HG02840 (cell line): ENCODE data around the gene MAPKAP1.

Experiments used
- ATAC-seq: cut with Tn5 transposase; IDR thresholded peaks from one replicate; pipeline ENCODE4 v1.9.1; 2021; ENCODE audit warnings: mild to moderate bottlenecking, moderate library complexity, moderate number of reproducible peaks; ENCODE audit not compliant: unreplicated experiment, low FRiP score

Gene MAPKAP1

DNA sequence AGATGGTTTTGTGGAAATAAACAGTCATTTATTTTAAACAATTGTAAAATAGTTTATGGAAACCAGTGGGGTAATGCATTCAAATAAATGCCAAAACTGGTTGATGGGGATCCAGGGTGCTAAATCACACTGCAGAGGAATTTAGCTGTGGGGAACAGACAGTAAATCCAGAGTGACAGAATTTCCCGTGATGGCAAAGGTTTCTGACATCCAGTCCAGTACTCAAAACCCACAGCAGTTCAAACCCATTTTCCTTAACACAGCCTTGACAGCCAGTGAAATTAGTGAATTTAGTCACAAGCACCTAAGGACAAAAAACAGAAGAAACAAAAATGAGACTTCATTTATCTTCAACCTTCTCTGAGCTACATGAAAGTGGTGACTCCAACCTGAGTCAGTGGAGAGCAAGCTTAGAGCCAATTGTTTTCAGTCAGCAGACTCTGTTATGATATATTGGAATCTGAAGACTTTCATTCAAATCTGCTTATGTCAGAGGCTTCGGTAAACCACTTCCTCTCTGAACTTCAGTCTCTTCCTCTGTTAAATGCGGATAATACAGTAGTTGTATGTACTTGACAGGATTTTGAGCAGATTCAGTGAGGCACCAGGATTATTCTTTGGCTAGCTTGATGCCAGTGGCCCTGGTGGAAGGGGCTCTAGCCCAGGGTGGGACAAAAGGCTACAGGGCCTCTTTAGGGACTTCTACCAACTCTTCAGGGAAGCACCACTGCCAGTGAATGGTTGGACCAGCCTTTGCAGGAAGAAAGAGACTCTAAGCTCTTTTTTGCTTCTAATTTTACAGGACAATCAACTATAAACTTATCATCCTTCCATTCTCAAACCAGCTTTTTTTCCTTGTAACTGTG lies 185.3 kb downstream of the MAPKAP1 start:
- ATAC-seq, result no peak

DNA sequence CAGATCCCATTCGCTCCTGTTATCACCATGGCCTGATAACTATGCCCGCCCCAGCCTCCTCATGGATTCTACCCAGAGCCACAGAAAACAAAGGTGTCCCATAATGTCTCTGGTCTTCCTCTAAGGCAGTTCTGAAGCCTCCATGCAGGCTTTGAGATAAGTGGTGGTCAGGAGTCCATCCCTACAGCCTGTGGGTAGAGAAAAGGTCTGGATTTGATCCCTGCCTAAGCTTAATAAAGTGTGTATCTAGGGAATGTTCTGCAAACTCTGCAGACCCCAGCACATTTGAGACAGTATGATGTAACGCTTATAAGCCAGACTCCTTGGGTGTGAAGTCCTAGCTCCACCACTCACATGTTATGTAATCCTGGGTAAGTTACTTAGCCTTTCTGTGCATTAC lies 187.3 kb downstream of the MAPKAP1 start:
- ATAC-seq, result no peak

DNA sequence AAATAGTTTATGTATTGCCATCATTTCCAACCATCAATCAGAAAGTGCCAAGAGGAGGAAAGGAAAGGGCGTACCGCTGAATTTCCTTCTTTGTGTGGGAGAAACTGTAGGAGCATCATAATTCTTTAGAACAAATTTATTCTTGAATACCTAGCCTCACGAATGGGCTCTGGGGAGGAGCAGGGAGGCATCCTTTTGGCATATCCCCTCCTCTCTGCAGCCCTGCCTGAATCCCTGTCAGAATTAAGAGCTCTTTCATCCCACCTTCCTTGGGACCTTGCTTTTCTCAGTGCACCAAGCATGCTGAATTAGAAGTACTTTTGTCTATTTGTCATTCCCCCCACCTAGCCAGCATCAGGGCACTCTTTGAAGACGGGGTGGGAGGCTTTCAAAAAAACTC lies 189.4 kb downstream of the MAPKAP1 start:
- no peak for ATAC-seq

DNA sequence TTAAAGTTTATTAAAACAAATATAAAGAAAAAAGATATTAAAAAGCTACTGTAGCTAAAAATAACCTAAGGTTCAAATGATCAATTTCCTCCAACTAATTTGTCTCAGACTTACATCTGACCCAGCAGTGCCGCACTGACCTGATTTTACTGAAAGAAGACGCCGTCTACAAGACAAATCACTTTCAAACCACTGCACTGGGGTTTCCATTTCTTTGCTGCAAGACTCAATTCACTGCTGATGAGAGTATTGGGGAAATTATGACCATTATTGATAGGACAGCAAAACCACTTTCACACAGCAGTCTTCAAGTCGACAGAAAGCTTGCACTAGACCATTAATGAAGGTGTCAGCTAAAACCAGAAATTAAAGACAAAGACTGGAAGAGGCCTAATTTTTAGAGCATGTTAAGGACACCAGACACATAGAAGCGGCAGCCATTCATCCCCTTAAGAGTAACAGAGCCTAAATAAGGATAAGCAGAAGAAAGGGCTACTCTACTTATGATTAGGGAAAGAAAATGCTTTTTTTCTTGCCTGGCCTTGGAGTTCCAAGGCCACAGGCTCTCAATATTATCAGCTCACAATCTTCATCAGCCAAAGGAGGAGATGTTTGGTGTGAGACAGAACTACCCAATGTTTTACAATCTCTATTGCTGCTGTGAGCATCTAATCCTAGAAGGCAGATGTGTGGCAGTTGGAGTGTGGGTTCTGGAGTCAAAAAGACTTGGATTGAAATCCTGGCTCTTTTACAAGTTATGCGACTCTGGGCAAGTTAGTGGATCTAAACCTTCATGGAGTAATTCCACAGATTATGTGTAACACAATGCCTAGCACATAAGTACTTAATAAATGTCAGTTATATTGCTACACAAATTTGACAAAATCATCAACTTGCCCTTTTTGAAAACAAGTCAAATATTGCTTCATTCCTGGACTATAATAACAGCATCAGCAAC lies 190.7 kb downstream of the MAPKAP1 start:
- no peak for ATAC-seq

DNA sequence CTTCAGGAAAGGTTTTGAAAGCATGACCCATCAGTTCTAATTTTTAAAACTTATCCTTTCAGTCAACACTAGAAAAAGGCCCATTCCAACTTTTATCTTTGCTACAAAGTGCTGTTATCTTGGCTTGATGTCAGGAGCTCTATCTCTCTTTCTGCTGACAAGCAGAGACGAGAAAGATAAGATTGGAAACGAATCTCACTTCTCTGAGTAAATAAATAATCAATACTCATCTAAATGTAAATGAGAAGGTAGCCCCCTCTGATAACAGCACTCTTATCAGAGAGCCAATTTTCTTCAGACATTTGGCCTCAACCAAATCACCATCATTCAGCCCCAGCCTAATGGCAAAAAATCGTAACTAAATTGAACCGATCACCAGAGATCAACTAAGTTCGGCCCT lies 191.7 kb downstream of the MAPKAP1 start:
- no peak for ATAC-seq

DNA sequence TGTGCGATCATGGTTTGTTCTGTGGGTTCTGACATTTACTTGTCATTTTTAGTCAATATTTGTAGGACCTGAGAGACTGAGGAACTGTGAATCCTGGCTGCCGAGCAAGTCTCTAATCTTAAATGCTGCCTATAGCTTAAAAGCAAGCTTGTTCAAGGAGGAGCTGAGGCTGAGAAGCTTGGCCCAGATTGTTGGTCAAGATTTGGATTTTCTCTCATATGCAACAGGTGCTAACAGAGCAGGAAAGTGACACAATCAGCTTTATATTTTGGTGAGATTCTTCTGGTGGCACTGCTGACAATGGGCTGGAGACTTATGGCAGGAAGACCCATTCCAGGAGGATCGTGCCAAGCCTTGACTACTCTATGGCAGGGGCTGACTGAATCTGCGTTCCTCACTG lies 192.5 kb downstream of the MAPKAP1 start:
- no peak for ATAC-seq

DNA sequence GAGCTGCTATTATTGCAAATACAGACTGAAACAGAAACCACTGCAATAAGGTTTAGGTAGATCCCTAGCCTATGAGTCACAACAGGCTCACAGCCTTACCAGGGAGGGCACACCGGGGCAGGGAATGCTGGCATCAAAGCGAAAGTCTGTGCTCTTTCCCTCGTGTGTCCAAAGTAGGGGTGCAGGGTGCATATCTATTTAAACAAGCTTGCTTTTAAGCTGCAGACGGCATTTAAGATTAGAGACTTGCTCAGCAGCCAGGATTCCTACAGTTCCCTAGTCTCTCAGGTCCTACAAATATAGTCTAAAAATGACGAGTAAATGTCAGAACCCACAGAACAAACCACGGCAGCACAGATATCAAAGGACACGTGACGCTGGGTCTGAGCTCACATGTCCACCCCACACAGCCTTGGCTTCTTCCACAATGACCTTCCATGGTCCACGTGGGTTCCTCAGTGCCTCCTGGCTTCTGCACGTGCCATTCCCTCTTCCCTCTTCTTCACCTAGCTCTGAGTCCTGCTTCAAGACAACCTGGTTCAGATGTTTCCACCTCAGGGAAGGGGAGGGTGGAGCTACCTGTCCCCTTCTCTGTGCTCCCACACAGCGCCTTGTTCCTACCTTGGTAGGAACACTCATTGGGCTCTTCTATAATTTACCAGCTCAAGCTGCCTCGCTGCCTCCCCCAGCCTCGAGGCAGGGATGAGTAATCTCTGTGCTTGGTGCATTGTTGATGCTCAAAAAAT lies 193.2 kb downstream of the MAPKAP1 start:
- no peak for ATAC-seq

DNA sequence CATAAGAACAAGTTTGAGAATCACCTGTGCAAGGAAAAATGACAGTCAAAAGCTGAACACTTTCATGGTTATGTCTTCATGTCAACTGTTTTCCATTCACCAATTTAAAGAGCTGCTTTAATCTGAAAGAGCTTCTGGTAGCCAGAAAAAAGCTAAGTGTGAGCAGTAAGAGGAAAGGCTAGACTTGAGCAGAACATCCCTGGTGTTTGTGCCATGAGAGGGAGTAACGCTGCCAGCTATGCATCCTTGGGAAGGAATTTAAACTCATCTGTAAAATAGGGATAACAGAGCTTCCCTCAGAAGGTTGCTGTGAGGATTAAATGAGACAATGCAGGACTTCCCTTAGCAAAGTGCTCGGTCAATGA lies 193.7 kb downstream of the MAPKAP1 start:
- ATAC-seq, result no peak

DNA sequence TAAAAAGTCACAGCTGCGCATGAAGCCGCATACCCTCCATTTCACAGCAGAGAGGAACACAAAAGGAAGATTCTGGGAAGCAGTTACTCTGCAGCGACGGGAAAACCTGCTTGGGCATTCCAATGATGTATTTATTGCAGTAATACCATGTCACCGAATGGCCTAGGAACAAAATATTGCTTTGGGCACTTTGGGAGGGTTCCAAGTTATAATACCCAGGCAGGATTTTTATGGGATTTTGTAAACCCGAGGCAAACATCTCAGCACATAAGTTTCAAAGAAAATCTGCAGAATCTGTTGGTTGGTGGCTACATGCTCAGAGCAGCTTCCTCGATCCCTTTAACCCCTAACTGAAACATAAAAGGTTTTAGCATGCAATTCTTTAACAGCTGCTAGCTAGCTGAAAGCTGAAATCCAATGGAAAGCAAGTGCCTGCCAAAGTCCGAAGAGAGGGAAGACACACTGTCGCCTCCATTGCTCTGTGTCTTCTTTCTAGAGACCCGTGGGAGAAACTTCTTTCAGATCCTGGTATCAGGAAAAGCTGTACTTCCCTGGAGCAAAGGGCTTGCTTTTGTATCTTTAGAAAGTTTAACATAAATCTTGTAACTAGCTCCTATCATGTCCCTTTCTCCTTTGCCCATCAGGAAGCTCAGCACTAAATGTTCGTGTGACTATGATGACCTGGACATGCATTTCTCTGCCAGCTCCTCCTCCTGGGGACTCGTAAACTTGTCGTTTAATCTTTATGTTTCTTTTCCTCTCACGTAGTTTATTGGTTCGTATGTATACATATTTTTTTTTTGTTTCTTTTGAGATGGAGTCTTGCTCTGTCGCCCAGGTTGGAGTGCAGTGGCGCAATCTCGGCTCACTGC lies 195.0 kb downstream of the MAPKAP1 start:
- ATAC-seq, result no peak

DNA sequence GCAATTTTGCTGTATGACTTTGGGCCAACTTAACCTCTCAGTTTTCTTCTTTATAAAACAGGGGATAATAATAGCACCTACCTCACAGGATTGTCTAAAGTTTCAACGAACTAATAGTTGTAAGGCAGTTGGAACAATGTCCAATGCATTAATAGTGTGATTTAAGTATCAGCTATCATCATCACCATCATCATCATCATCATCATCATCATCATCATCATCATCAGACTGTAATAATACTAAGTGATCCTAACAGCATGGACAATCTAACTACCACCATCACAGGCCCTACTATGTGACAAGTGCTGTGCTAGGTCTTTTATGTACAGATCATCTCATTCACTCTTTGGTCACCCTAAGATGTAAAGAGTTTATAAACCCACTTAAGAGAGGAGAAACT lies 196.0 kb downstream of the MAPKAP1 start:
- ATAC-seq, result no peak

DNA sequence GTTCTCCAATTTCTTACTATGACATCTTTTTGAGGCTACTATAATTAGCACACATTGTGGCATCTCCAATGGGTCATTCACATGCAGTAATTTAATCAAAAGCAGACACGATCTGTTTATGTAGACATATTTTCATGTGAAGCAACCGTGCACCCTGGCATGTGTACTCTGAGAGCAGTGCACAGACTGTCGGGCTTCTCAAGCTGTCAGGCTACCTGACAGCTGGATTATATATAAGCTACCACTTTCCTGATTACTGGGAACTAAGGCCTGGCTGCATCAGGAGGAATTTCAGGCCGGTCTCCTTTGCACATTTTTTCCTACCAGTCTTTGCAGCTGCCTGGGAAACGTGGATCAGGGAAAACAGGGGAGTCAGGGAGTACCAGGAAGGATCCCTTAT lies 197.5 kb downstream of the MAPKAP1 start:
- ATAC-seq, result no peak

DNA sequence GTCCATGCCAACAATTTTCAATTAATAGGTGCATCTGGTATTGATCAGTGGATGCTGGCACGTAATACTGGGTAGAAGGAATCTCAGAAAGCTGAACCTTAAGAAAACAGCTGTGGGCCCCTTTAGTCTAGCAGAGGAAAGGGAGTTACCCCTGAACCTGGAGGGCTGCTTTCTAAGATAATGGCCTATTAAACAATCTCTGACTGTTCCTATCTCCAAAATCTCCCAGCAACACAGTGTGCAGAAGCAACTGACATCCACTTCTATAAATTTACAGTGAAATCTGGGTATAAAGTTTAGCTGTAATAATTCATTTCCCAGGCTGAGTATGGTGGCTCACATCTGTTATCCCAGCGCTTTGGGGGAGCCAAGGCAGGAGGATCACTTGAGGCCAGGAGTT lies 198.8 kb downstream of the MAPKAP1 start:
- ATAC-seq, result no peak

DNA sequence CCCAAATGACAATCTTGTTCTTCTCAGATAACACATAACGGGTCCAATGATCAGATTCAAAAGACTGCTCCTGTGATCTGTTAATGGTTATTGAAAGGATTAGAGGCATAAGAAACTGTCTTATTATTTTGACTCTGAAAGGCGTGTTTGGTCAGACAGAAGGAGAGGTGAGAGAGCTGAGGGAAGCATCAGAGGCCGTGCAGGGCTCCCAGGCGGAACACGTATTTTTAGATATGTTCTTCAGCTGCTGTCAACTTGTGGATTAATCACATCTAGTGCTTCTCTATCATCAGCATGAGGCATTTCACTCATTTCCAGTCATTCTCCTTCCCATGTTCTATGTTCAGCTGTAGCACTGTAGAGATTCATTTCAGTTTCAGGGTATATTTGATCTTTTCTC lies 199.8 kb downstream of the MAPKAP1 start:
- no peak for ATAC-seq

DNA sequence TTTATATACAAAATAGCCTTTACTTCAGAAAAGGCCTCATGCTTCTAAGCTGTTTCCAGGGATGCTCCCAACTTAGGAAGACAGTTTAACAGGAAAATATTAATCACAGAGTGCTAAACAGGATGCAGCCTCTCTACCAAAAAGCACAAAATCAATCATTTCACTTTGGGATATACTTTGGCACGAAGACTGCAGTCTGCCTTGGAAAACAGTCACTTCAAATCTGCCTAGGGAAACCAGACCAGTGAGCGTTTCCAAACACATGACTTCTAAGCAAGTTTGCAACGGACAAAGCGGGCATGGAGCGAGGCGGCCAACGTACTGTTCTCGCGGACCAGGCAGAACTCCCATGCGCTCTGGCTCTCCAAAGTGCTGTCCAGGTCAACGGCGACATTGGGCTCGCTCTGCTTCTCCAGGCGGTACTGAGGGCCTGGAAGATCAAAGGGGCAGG lies 201.0 kb downstream of the MAPKAP1 start:
- ATAC-seq, result no peak

DNA sequence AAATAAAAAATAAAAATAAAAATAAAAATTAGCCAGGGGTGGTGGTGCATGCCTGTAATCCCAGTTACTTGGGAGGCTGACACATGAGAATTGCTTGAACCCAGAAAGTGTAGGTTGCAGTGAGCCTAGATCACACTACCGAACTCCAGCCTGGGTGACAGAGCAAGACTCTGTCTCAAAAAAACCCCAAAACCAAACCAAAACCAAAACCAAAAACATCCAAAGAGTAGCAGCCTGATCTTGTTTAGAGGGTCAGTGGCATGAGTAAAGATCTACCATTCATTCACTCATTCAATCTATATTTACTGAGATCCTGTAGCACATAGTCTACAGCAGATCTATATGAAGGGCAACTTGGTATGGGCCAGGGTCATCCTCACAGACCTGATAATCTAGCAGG lies 202.4 kb downstream of the MAPKAP1 start:
- ATAC-seq, result no peak

DNA sequence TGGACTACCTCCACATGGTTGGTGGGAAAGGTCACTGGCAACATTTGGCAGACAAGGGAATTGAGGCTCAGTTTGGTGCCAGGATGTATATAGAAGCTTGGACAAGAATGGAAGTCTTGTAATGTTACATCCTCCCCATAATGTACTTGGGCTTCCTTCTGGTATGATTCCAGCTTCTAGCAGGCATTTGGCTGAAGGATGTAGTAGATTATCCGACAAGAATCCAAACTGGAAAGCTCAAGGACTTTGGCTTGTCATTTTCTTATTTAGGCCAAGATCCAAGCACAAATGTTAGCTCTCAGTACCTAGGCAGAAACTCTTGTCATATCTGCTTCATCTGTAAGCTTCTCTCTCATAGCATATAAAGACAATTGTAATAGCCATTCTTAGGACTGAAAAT lies 209.1 kb downstream of the MAPKAP1 start:
- no peak for ATAC-seq

DNA sequence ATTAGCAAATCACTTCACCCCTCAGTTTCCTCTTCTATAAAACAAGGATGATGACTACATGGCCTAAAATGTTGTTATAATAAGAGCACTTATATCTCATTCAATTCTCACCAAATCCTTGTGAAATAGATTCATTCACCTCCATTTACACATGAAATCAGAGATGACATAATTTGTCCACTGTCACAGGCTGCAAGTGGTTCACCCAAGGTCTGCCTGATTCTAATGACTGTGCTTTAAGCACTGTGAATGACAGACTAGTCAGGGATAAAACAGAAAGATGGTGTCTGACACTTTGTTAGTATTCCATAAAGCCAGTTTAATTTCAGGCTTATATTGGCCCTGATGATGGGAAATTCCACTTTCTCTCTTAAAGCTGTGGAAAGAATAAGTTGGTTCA lies 209.5 kb downstream of the MAPKAP1 start:
- no peak for ATAC-seq

DNA sequence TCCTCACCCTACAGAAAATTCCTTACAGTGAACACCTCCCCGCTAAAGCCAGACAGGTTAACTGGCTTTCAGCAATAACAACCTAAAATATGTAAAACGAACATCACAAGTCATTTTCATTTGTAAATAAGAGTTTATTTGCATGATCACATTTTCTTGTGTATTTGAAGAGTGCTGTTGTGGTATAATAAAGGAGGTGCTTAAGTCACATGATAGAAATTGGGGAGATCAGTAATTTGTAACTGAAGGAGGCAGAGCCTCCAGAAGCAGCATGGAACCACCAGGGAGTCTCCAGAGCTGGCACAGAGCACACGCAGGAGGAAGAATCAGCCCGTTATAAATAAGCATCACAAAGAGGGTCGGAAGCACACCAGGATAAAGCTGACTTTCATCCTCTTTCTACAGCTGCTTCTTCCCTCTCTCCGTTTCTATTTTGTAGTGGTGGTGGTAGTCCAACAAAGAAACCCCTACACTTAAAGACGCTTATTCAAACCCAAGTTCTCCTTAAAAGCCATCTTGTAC lies 210.6 kb downstream of the MAPKAP1 start:
- no peak for ATAC-seq
